ENCODE data around the gene PLEK2.
"Not testable (repeated sequence)": the region's sequence is repeated elsewhere in the genome, so short reads cannot be mapped to it uniquely, and the experiment has no call there.

The PLEK2 gene

GRCh38 chr14:67360470-67361206, 51.3 kb downstream of the PLEK2 start:
- peak in 1 of 56 donors; percentile 39 for DNase-seq

GRCh38 chr14:67359775-67360469, 52.0 kb downstream of the PLEK2 start, which contains the start of the genes ATP6V1D and EIF2S1:
ATP6V1D (minus strand) TSS chr14:67359804; CDS start chr14:67359698, 106 bp downstream.
EIF2S1 (plus strand) TSS chr14:67360328; CDS start chr14:67364768, 4,440 bp downstream.
- peak; percentile 94 to 100 (median 99) for DNase-seq

- DNase-seq, result peak in 2 of 56 donors; percentile 17 to 35
Measured at GRCh38 chr14:67358924-67359774, 52.8 kb downstream of the PLEK2 start.

GRCh38 chr14:67357969-67358354, 54.0 kb downstream of the PLEK2 start:
- DNase-seq, result no peak

GRCh38 chr14:67357186-67357968, 54.6 kb downstream of the PLEK2 start:
- DNase-seq, result no peak

- DNase-seq, result no peak
Measured at GRCh38 chr14:67352055-67352454, 59.9 kb downstream of the PLEK2 start.

GRCh38 chr14:67345583-67345982, 66.4 kb downstream of the PLEK2 start:
- DNase-seq, result no peak

- DNase-seq, result no peak
Measured at GRCh38 chr14:67343601-67344230, 68.2 kb downstream of the PLEK2 start.

GRCh38 chr14:67341231-67341630, 70.7 kb downstream of the PLEK2 start:
- DNase-seq, result not testable (repeated sequence)

All from amygdala (tissue), 56 donors.